Memory B cell (primary cell): ENCODE data around the gene CTSO.

ENCODE experiments used
- ATAC-seq: fragments of 150-1000 bp; cut with Tn5 transposase; 2 replicates; pipeline ENCODE4 v1.10.0; 2021; ENCODE audit warnings: low read depth, mild to moderate bottlenecking, moderate library complexity
- DNase-seq, 2 donors: peaks; one replicate each; pipeline ENCODE4 v3.0.0; 2022; ENCODE audit warnings: low spot score in 2 of 2
- H3K27ac Mint-ChIP-seq: one replicate; pipeline ENCODE4 v1.8.0; 2022; ENCODE audit warnings: mild to moderate bottlenecking, moderate library complexity, mixed read lengths
- H3K27me3 Mint-ChIP-seq: one replicate; pipeline ENCODE4 v1.8.0; 2022; ENCODE audit warnings: mixed read lengths
- H3K36me3 Mint-ChIP-seq: one replicate; pipeline ENCODE4 v1.8.0; 2022; ENCODE audit warnings: mild to moderate bottlenecking, mixed read lengths
- H3K4me1 Mint-ChIP-seq: one replicate; pipeline ENCODE4 v1.8.0; 2022; ENCODE audit warnings: mixed read lengths
- H3K4me3 Mint-ChIP-seq: one replicate; pipeline ENCODE4 v1.8.0; 2022; ENCODE audit warnings: mild to moderate bottlenecking, moderate library complexity, mixed read lengths
- H3K9me3 Mint-ChIP-seq: one replicate; pipeline ENCODE4 v1.8.0; 2022; ENCODE audit warnings: mixed read lengths

The CTSO gene

DNA sequence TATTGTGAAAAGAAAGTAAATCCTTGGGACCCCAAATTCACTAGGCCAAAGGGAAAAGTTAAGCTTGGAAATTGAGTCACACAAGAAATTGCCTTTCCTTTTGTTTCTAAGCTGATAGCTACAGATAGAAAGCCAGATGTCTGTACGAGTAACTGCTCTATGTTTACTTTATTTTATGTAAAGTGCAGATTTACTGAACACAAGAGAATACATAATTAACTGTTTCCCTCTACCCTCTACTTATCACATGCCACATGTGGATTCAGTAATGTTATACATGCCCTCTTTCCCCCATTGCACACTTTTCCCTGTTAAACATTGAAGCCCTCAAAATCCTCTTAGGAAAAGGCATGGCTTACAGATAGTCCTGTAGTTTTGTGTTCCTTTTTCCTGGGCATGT, 66.6 kb downstream of the CTSO start:
- peaks cover 10% of the 10 kb centered on the region for H3K27me3 Mint-ChIP-seq
- no peaks in the 10 kb centered on the region for H3K36me3 Mint-ChIP-seq
- H3K4me1 Mint-ChIP-seq = no peaks in the 10 kb centered on the region
- DNase-seq (no peak), ATAC-seq (no peak)
- no peak overlapping the region for H3K27ac Mint-ChIP-seq
- no peak overlapping the region for H3K4me3 Mint-ChIP-seq
- H3K9me3 Mint-ChIP-seq = peaks cover 10% of the 10 kb centered on the region

GRCh38 chr4:155885666-155886065, 68.0 kb downstream of the CTSO start:
- H3K27me3 Mint-ChIP-seq = peaks cover 5% of the 10 kb centered on the region
- H3K4me1 Mint-ChIP-seq = no peaks in the 10 kb centered on the region
- ATAC-seq (no peak), DNase-seq (no peak)
- peaks cover 6% of the 10 kb centered on the region for H3K9me3 Mint-ChIP-seq
- no peak overlapping the region for H3K4me3 Mint-ChIP-seq
- no peaks in the 10 kb centered on the region for H3K36me3 Mint-ChIP-seq
- H3K27ac Mint-ChIP-seq = no peak overlapping the region

- ATAC-seq = no peak
- no peak overlapping the region for H3K27ac Mint-ChIP-seq
- no peaks in the 10 kb centered on the region for H3K4me1 Mint-ChIP-seq
These were observed 69.8 kb downstream of the CTSO start for GRCh38 chr4:155883895-155884294.

GRCh38 chr4:155881555-155881954, 72.1 kb downstream of the CTSO start:
- no peaks in the 10 kb centered on the region for H3K36me3 Mint-ChIP-seq
- no peak overlapping the region for H3K27ac Mint-ChIP-seq
- H3K27me3 Mint-ChIP-seq = peaks cover 5% of the 10 kb centered on the region
- no peak overlapping the region for H3K4me3 Mint-ChIP-seq
- ATAC-seq (no peak), DNase-seq (no peak)
- H3K9me3 Mint-ChIP-seq = peaks cover 7% of the 10 kb centered on the region
- H3K4me1 Mint-ChIP-seq = no peaks in the 10 kb centered on the region

More at GRCh38 chr4:155883895-155884294, 69.8 kb downstream of the CTSO start:
- no peaks in the 10 kb centered on the region for H3K36me3 Mint-ChIP-seq
- no peak overlapping the region for H3K4me3 Mint-ChIP-seq
- peaks cover 5% of the 10 kb centered on the region for H3K27me3 Mint-ChIP-seq
- DNase-seq = no peak
- H3K9me3 Mint-ChIP-seq = peaks cover 6% of the 10 kb centered on the region

DNA sequence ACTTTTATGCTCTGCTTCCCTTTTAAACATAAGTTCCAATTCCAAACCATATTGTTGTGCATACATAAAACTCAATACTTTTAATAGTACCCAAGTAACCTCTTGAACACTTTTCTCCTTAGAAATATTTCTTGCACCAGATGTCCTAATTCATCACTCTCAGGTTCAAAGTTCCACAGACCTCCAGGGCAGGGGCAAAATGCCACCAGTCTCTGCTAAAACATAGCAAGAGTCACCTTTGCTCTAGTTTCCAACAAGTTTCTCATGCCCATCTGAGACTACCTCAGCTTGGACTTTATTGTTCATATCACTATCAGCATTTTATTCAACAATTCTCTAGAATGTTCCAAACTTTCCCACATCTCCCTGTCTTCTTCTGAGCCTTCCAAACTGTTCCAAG, 73.9 kb downstream of the CTSO start:
- Mint-ChIP-seq H3K4me1 (no peaks in the 10 kb centered on the region), H3K36me3 (no peaks in the 10 kb centered on the region), H3K27ac (no peak overlapping the region), H3K4me3 (no peak overlapping the region), H3K27me3 (peaks cover 5% of the 10 kb centered on the region), H3K9me3 (peaks cover 11% of the 10 kb centered on the region)
- ATAC-seq = no peak
- DNase-seq = no peak

DNA sequence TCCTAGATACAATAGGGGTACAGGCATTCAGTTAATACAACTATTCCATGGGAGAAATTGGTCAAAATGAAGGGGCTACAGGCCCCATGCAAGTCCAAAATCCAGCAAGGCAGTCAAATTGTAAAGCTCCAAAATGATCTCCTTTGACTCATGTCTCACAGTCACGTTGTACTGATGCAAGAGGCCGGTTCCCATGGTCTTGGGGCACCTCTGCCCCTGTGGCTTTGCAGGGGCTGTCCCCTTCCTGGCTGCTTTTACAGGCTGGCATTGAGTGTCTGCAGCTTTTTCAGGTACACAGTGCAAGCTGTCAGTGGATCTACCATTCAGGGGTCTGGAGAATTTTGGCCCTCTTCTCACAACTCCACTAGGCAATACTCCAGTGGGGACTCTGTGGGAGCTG, 75.1 kb downstream of the CTSO start:
- no peaks in the 10 kb centered on the region for H3K4me1 Mint-ChIP-seq
- peaks cover 3% of the 10 kb centered on the region for H3K27me3 Mint-ChIP-seq
- peaks cover 7% of the 10 kb centered on the region for H3K9me3 Mint-ChIP-seq
- no peak overlapping the region for H3K27ac Mint-ChIP-seq
- no peaks in the 10 kb centered on the region for H3K36me3 Mint-ChIP-seq
- ATAC-seq = no peak
- DNase-seq = no peak
- no peak overlapping the region for H3K4me3 Mint-ChIP-seq

GRCh38 chr4:155877971-155878370, 75.7 kb downstream of the CTSO start:
- Mint-ChIP-seq H3K36me3 (no peaks in the 10 kb centered on the region), H3K4me1 (no peaks in the 10 kb centered on the region), H3K27me3 (peaks cover 3% of the 10 kb centered on the region), H3K9me3 (peaks cover 5% of the 10 kb centered on the region), H3K4me3 (no peak overlapping the region), H3K27ac (no peak overlapping the region)
- DNase-seq (no peak), ATAC-seq (no peak)

GRCh38 chr4:155875878-155876277, 77.8 kb downstream of the CTSO start:
- ATAC-seq = no peak
- peaks cover 5% of the 10 kb centered on the region for H3K9me3 Mint-ChIP-seq
- no peaks in the 10 kb centered on the region for H3K27me3 Mint-ChIP-seq
- H3K27ac Mint-ChIP-seq = no peak overlapping the region
- H3K4me3 Mint-ChIP-seq = no peak overlapping the region
- no peaks in the 10 kb centered on the region for H3K4me1 Mint-ChIP-seq
- no peaks in the 10 kb centered on the region for H3K36me3 Mint-ChIP-seq
- no peak for DNase-seq
